Stimulated activated CD4-positive, alpha-beta T cell treated with anti-CD3 and anti-CD28 coated beads, TNF-alpha, amount 100 ng/mL, for 4 hours (primary cell): ENCODE measurements around the gene VWA2.

Experiments used
- DNase-seq, 3 experiments: peaks; one replicate each; pipeline ENCODE4 v3.0.0-alpha.2; 2020; ENCODE audit warnings: low read depth in 3 of 3

VWA2 gene

DNA sequence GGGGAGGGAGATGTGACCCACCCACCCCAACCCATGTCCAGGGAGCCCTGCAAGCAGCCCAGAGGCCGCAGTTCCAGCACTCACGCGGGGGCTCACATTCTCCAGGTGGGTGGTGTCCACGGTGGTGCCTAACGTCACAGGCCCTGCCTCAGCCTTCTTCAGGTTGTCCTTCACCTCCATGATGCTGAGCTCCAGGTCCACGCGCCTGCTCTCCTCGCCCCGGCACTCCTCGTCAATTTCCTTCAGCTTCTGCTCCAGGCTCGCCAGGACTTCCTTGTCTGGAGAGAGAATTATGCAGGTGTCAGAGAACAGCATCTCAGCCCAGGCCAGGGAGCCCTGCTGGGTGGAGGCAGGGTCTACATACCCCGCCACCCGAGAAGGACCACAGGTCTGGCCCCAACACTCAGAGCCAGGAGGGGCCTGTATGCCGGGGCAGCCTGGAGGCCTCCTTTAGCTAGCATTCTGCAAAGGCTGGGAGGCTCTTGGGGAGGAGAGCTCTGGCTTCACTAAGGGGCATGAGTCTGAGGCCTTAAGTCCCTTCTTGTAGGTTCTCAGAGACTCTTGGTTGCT is 58.2 kb downstream of the VWA2 start:
- no peak for DNase-seq

DNA sequence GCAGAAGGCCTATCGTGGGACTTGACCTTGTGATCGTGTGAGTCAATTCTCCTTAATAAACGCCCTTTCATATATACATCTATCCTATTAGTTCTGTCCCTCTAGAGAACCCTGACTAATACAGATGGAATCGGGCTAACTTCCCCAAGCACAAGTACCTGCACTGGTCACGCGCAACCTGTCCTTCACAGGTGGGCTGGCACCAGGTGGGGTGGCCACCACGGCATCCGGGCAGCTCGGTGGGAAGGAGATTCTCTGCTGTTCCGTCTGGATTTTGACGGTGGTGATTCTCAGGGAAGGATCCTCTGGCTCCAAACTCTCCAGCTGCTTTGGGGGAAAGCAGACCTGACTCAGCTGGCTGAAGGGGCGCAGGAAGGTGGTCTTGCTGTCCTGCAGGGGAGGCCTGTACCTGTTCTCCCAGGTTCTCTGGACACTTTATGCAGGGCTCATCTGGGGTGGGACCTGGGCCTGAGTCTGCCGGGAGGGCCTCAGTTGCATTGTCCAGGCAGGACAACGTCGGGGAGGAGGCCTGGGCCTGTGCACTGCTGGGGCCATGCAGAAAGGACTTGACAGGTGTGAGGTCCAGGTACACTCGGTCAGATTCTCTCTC is 61.1 kb downstream of the VWA2 start:
- no peak for DNase-seq

DNA sequence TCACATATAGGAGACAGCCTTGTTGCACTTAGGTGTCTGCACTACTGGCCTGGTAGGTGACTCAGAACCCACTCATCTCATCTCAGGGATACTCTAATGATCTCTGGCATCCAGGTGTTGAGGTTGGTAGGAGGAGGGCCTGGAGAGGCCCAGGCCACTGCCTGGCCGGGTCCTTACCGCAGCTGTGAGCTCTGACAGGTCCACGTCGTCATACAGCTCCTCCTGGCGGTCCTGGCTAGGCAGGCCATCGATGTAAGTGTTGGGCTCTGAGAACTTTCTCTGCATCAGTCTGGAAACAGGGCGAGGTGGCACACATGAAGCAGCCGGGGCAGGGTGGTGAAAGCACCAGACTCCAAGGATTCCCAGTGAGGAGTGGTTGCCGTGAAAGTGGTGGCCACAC is 62.1 kb downstream of the VWA2 start:
- no peak for DNase-seq

DNA sequence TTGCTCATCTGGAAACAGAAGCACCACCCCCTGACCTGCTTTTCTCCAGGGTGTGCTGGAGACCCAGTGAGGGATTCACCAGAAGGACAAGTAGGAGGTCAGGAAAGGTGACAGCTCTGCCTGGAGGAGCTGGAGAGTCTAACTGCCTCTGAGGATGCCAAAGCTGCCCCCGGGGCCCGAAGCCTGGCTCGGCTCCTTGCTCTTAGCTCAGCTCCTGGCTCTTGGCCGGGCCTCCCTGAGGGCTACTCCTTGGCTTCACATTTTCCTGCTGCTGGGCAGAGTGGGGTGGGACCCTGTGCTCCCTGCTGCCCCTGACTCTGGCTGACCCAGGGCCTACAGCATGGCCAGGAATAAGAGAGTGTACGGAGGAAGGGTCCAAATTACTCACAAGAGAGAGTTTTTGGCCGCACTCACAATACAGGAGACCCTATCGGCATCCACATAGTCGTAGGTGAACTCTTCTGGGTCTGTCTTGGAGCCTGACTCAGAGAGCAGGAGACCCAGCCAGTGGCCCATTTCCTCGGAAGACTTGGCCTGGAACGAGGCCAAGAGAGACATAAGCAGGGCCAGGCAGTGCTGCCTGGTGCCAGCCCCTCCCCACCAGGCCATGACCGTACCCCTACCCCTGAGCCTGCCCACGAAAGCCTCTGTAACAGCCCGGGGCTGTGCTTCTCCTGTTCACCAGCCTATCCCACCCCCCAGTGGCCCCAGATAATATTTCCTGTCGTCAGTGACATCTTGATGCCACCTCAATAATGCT is 63.1 kb downstream of the VWA2 start:
- DNase-seq: no peak

DNA sequence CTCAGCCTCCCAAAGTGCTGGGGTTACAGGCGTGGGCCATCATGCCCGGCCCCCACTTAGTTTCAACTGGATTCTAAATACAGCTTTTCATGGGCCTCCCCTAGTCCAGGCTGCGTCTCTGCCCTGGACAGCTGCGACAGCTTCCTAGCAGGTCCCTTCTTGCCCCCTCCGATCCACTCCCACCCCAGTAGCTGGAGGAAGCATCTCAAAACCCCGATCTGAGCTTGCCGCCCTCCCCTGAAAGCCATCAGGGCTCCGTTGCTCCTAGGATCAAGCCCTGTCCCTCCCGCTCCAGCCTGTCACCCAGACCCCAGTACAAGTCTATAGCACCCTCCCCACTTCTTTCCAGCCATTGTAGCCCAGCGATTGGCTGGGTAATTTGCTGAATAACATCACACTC is 64.5 kb downstream of the VWA2 start:
- no peak for DNase-seq

DNA sequence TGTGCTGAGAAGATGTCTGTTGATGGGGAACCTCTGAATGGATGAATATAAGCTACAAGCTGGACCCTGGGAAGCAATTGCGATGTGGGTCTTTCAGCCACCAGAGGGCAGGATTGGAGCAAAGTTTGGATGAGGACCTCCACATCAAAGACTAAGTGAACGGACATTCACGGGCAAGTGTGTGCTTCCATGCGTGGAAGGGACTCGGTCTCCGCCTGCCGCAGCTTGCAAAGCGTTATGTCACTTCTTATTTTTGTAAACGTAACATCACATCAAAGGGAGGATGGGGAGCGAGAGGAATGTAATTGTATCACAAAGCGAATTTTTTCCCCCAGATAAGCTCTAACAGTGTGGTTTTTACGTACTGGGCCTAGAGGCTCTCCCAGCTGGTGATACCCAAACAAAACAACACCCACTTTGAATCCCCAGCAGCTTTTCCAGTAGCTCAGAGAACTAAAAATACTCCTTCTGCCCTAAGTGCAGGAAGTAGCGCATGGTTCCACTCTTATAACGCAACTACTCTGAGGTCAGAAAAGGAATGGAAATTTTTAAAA is 65.0 kb downstream of the VWA2 start:
- peak; percentile 37 to 43 (median 40) for DNase-seq

DNA sequence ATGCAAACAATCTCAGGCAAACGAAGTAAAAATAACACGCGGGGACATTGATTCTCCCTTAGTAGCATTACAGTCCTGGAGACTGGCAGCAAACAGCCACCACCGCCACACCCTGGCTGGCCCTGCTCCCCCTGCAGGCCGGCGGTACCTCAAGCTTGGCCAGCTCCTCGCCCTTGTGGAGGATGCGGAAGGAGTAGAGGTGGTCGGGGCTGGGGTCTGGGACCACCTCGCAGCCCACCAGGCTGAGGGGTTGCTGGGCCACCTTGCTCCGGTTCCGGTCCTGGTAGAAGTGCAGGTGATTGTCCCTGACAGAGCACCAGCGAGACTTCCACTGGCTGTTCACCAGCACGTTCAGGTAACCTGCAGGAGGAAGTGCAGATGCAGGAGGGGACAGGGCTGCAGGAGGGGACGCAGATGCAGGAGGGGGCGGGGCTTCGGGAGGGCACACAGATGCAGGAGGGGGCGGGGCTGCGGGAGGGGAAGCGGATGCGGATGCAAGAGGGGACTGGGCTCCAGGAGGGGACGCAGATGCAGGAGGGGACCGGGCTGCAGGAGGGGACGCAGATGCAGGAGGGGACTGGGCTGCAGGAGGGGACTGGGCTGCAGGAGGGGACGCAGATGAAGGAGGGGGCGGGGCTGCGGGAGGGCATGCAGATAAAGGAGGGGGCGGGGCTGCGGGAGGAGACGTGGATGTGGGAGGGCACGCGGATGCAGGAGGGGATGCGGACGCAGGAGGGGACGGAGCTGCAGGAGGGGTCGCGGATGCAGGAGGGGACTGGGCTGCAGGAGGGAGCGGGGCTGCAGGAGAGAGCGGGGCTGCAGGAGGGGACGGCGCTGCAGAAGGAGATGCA is 65.7 kb downstream of the VWA2 start:
- peak; percentile 12 to 14 (median 13) for DNase-seq

DNA sequence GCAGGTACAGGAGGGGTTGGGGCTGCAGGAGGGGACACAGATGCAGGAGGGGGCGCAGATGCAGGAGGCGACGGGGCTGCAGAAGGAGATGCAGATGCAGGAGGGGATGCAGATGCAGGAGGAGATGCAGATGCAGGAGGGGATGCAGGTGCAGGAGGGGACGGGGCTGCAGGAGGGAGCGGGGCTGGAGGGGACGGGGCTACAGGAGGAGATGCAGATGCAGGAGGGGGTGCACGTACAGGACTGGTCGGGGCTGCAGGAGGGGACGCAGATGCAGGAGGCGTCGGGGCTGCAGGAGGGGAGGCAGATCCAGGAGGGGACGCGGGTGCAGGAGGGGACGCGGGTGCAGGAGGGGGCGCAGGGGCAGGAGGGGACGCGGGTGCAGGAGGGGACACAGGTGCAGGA is 66.5 kb downstream of the VWA2 start:
- no peak for DNase-seq

DNA sequence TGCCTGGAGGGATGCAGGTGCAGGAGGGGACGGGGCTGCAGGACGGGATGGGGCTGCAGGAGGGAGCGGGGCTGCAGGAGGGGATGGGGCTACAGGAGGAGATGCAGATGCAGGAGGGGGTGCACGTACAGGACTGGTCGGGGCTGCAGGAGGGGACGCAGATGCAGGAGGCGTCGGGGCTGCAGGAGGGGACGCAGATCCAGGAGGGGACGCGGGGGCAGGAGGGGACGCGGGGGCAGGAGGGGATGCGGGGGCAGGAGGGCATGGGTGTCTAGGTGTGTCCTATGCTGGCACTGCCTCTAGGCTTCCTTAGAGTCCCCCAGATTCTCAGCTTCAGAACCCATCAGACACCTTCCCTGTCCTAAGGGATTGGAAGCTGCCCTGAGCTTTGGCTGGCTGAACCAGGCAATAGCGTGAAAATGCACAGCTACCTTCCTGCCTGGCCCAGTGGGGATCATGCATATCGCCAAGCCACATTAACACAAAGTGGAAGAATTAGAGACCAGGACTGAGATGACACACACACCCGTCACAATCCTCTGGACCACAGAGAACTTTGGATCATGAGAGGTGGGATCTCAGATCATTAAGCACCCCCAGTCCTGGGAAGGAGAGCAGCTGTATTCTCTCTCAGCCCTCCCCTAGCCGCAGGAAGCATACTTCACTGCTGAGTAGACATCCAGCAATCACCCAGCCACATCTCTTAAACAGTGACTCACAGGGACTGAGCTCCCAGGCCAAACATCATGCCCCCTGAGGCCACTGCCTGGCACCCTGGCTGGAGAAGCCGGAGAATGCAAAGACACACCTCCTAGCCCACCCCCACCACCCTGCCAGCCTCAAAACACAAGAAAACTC is 67.3 kb downstream of the VWA2 start:
- no peak for DNase-seq

DNA sequence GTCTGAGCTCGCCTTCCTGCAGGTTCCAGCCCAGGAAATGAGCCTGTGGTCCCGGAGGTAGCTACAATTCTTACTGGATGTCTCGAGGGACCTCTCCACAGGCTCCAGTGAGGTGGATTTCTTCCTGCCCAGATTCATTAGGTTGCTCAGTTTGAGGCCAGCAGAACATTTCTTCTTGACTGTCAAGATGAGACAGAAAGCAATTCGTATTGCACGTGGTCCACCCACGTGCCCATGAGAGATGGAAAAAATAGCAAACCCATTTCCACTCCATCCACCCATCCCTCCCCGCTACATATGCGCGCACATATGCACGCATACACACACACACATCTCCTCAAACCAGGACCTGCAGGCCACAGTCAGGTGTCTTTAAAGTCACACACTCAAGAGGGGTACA is 68.7 kb downstream of the VWA2 start:
- DNase-seq: no peak

DNA sequence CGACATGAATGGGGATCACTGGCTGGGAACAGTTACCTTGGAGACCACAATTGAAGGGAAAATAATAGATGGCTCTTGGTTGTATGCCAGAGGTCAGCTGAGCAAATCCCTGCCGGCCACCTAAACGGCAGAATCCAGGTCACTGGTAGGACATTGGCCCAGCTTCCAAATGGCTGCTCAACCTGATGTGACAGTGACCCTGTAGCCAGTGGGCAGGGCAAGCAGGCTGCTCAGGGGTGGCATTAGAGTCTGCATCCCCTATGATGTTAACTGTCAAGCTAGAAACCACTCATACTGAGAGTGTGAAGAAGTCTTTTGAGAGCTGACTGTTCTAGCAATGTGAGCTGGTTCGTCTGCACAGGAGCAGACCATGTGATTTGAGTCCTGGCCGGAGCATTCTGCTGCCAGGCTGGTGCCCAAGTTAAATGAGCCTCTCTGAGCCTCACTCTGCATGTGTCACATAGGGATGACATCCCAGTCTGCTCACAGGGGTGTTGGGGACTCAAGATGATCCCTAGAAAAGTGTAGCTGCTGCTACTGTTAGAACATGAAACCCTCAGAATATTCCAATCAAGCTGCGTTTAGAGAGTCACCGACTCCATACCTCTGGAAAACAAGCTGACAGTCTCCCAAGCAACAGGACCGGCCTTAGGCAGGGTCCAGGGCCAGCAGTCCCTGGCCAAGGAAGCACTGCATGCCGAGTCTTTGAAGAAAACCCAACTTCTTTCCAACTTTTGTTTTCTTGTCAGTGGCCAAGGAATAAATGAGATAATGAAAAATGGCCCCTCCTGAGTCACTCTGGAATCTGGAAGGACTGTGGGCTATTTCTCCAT is 69.7 kb downstream of the VWA2 start:
- DNase-seq: no peak

DNA sequence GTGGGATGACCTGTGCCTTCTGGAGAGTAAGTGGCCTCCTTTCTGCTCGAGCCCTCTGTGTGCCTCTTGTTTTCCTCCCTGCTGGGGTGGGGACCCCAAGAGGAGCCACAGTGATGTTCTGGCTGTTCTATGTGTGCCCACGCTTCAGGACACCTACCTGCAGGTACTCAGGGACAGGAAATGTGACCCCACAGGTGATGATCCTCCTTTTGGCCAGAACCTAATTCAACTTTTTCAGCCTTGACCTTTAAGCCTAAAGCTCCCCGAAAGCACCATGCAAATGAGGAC is 70.3 kb downstream of the VWA2 start:
- DNase-seq: no peak

DNA sequence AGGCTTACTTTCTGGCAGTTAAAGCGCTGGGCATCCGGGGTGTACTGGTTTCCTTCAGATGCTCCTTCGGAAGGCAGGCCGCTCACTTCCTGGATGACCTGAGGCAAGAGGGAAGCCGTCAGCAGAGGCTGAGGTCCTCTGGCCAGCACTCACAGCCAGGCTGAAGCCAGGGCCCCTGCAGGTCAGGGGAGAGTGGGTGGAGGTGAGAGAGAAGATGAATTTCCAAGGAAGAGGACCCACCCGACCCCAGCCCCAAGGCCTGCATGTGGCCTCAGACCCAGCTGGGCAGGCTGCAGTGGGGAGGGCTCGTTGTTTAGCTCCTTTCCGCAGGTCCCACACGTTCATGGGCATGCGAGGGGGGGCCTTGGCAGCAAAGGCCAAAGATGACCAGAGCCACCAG is 71.3 kb downstream of the VWA2 start:
- DNase-seq: no peak

DNA sequence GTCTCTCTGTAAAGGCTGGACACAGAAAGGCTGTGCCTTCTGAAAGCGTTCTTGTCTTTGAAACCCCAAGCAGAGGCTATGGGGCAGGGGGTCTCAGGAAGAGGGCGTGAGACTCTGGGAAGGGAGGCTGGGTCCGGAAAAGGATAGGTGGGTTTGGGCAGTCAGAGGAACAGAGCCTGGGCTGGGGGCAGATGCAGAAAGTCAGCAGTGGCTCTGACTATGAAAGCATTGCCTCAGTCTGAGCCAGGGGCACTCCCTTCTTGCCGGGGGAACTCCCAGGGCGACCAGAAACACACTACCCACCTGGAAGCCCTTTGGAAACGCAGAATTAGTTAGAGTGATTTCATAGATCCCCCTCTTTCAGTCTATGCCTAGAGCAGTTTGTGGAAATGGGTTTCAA is 72.0 kb downstream of the VWA2 start:
- DNase-seq: no peak

DNA sequence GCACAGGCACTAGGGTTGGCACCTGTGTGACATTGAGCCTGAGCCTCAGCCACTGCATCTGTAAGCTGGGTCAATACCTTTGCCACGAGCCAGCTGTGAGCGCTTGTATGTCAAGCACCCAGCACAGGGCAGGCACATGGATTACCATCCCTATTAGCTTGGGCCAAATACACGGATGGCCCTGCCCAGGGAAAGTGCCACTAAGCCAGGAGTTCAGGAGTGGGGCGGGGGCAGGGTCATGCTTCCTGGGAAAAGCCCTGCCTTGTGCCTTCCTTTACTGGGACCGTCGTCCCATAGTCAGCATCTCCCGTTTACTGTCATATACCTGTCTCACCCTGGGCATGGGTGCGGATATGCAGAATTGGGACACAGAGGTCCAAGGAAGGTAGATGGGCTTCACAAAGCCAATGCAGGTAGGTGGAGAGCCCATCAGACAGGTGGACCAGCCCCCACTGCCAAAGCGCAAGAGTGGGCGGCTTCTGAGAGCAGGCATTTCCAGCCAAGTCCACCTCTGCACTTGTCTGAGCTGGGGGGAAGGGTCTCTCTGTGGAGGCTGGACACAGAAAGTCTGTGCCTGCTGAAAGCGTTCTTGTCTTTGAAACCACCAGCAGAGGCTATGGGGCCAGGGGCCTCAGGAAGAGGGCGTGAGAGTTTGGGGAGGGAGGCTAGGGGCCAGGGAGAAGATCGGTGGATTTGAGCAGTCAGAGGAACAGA is 72.6 kb downstream of the VWA2 start:
- DNase-seq: no peak

DNA sequence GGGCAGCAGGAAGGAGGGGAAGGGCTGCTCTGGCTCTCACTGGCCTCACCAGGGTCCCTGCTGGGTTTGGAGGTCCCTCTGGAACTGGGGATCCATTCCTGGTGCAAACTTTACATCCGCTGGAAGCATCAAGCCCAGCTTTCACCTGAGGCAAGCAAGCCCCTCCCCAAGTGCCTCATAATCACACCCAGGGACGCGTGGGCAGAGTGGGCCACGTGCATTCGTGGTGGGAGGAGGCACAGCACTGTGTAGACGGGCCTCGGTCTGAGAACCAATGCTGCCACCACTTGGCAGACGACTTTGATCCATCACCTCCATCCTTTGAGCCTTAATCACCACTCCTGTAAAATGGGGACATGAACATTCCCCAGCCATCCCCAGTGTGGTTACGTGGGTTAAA is 74.1 kb downstream of the VWA2 start:
- no peak for DNase-seq

DNA sequence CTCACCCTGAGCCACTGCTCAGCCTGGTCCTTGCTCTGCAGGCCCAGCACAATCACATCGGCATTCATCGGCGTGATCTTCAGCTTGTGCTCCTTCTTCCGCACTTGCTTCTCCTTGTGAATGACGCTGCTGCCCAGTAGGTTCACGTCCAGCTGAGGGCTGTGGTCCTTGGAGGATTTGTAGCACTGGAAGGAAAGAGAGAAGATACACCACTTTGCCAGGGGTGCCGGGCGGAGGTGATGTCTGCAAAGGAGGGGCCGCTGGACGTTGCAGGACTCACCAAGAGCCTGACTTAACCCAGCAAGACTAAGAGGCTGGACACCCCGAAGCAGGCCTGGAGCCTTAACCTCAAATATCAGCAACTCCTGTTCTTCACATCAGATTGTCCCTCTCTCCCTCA is 74.8 kb downstream of the VWA2 start:
- no peak for DNase-seq

DNA sequence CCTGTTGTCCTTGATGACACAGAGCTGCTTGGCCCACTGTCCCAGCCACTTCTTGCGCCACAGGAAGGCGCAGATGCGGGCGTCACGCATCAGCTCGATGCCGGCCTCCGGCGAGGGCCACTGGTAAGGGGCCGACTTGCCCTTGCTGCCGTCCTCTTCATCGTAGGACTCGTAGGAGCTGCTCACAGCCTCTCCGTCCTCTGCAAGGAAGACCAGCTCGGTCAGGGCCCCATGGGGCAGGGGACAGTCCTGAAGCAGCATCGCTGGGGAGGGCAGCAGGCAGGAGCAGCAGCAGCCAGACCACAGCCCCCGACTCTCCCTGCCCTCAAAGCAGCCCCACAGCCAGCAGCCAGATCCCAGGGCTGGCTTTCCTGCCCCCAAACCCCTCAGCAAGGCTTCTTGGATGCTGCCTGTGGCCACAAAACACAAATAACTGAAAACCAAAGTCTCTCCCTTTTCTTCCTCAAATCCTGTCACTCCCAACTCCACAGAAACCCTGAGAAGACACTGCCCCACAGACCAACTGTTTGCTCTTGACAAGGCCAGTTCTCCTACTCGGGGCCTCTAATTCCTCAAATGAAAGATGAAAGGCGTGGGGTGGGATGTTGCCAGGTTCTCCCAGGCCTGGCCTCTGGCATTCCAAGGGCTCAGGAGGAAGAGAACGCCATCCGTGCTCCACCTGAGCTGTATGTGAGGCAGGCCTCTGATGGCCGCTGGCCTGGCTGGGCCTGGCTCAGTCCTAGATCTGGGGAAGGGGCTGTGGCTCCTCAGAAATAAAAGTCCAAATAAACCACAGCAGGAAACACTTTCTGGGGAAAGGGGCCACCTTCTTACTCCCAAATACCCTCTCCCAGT is 76.7 kb downstream of the VWA2 start:
- DNase-seq: no peak

DNA sequence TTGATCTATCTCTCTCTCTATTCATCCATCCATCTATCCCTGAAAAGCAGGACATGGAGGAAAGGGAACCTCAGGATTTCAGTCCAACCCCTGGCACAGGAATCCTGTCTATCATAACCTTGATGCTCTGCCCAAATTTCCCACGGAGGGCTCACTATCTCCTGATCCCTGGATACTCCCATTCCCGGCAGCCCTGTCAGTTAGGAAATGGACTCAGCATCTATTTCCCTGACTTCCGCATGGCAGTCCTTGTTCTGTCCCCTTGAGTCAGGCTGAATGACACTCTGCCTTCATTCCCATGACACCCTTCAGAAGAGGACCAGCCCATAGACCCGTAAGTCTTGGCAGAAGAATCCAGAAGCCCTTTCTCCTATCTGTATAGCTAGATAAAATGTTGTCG is 77.7 kb downstream of the VWA2 start:
- no peak for DNase-seq
